Hematopoietic multipotent progenitor cell (in vitro differentiated cells): ENCODE data around the gene HTR4. TPM values are rescaled to one million over a fixed set of nuclear protein-coding genes. Genes with fewer than 3 reads are reported as not detected.

Source experiments
- DNase-seq, 3 donors: peaks; one replicate each; pipeline ENCODE4 v3.0.0-alpha.2; 2011 to 2015; ENCODE audit warnings: low read depth in 2 of 3, low spot score in 2 of 3
- total RNA-seq: library from RNA; depleted of rRNA; stranded (reverse); fragments of >200 nt; gene quantifications from one replicate; pipeline ENCODE4 v1.2.3, GENCODE V29; 2012

Gene HTR4
- total RNA-seq, 1 donor: under 0.01 TPM

DNA sequence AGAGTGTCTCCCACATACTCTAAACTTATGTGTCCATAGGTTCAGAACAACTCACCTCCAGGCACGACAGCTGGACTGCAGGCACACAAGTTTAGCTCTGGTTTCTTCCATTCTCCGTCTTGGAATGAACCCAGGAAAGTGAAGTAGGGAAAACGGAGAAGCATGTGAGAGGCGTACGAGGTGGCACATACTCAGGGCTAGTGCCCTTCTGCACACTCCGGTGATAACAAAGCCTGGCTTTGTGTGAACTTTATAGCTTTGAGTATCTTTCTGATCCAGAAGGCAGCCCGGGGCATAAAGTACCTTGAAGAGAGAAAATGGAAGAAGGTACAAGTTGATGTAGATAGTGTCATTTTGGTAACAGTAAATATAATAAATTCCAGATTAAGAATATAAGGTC lies 11.1 kb upstream of the HTR4 start:
- DNase-seq: no peak

- no peak for DNase-seq
Measured at GRCh38 chr5:148663509-148663908, 9.2 kb upstream of the HTR4 start.

- DNase-seq: no peak
Measured at GRCh38 chr5:148660346-148660660, 6.0 kb upstream of the HTR4 start.

GRCh38 chr5:148659641-148660345 lies 5.5 kb upstream of the HTR4 start:
- DNase-seq: no peak

GRCh38 chr5:148653291-148653835 lies 964 bp downstream of the HTR4 start:
- no peak for DNase-seq

- DNase-seq: no peak
Measured at GRCh38 chr5:148651528-148651927, 2.8 kb downstream of the HTR4 start.

DNA sequence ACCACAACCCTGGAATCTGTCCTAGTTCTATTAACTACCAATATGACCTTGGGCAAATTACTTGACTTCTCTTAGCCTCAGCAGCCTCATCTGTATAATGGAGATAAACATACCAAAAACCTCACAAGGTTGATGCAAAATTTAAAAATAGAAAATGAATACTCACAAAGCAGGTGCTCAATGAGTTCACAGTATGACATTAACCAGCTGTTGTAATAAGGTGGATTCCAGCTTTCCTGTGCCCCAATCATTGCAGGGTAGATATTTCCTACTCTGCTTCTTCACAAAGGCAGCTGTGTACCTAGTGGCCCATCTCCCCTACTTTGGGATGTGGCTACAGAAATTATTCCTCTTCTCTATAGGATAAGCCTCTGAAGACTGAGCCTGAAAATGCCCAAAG lies 8.8 kb downstream of the HTR4 start:
- no peak for DNase-seq

GRCh38 chr5:148641735-148642134 lies 12.6 kb downstream of the HTR4 start:
- DNase-seq: no peak

GRCh38 chr5:148640471-148640870 lies 13.9 kb downstream of the HTR4 start:
- no peak for DNase-seq

DNA sequence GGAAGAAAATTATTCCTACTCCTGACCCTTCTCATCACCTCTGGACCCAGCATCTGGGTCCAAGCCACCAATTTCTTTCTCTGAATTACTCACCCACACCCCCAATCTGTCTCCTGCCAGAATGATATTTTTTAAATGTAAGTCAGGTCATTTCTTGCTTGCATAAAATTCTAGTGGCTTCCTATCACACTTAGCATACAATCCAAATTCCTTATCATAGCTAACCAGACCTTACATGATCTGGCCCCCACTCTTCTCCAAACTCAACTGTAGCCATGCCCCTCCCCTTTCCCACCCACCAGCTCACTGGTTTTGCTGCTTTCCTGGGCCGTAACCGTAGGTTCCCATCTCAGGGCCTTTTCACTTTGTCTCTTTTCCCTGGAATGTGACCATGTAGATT lies 15.2 kb downstream of the HTR4 start:
- peak in 2 of 3 donors; percentile 66 to 85 for DNase-seq

DNA sequence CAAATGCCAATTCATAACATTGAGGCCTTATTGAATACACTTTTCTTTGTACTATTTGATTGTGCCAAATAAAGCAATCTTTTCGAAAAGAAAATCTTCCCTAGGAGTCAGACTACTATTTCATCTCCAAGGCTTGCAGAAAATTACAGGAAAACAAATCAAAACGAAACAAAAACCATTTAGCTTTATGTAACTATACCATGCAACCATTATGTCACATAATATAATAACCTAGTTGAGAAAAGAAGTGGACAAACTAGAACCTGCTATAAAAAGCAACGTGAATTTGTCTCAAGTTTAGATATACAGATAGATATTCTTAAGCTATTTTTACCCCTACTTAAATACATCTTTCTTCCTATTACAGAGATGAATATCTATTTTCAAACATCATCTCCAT lies 18.0 kb downstream of the HTR4 start:
- DNase-seq: no peak

DNA sequence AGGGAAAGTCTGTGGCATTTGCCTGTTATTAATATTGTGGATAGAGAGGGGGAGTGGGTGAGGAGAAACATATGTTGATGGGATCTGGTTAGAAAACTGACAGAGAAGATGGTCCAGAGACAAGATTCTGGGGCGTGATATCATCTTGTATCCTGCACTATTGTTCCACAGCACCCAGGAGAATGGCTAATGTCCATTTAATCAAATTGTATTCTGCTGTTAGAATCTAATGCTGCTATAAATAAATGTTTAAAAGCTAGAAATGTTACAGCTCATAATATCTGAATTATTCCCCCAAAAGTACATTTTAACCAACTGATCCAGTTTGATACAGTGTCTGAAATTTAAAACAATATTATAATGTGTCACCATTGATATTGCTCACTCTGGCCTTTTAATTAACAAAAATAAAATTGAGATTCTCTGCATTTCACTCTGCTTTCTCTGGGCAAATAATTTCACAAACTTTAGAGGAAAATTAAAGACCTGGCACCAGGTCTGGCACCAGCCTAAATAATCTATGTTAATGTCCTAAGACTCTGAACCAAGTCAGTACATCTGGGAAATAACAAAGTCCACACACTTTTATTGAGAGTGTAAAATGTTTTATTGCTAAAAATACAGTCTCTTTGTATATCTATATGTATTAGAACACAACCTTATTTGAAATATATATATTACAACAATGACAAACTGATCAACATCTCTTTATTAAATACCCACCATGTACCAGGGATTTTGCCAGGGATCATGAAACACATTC lies 18.8 kb downstream of the HTR4 start:
- no peak for DNase-seq

DNA sequence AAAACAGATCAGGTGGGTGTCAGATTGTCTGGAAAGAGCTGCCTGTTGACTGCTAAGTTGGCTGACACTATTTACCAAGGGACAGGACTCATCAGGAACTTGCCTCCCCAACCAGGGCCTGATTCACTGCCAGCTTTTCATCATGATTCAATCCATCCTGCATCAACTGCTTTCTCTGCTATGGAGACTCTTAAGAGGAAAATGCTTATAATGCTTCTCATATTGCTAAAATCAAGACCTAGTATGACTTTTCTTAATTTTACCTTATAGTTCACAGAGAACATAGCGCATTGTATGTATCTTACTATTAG lies 21.3 kb downstream of the HTR4 start:
- no peak for DNase-seq

- no peak for DNase-seq
Measured at GRCh38 chr5:148632255-148633066, 21.9 kb downstream of the HTR4 start.

- DNase-seq: no peak
Measured at GRCh38 chr5:148626986-148627385, 27.3 kb downstream of the HTR4 start.

DNA sequence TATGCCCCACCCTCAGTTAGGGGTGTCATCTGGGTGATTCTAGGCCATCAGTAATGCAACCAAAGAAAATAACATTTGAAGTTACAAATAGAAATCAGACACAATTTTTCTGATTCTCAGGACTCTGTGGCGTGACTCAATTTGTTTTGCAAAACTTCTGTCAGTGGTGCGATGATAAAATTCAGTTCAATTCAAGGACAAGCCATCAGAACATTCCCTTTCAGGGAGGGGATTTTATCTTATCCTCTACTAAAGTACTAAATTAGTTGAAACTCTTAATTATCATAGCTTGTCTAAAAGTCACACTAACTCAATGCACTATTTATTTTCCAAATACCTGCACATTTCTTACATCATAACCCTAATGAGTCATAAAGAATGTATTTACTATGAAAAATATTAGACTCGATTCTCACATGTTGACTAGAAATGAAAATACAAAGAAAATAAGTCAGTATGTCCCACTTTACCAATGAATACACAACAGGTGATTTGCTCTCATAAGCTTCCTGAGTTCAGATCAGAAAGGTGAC lies 28.2 kb downstream of the HTR4 start:
- no peak for DNase-seq

GRCh38 chr5:148625250-148625649 lies 29.1 kb downstream of the HTR4 start:
- no peak for DNase-seq

DNA sequence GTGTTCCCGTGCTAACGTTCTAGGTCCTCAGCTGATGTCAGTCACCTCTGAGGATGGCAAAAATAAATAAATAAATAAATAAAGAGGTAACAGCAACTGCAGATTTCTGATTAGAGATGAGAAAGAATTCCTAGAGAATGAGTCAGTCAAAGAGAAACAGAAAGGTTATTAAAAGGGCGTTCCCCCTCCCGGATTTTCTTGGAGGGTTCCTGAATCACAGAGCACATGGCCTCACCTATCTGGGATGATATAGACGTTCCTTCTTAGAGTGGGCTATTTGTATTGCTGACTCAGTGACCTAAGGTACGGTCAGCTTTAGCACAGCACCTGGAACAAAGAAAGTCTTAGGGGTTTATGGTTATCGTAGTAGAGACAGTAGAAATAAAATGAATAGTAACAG lies 30.6 kb downstream of the HTR4 start:
- no peak for DNase-seq

DNA sequence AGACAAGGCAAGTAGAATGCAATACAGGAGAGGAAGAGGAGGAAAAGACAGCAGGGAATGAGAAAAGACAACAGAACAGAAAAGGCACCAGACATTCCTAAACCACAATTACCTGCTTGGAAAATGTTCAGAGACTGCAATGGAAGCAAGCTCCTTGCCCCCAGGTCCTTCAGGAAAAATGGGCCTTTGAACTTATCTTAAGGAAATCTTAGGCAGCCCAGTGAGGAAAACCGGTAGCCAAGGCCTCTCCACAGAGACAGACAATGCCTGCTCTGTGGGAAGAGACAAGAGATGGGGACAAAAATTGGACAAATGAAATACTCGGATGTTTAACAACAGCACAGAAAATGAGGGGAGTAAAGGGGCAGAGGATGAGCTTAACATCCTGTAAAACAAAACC lies 31.2 kb downstream of the HTR4 start:
- DNase-seq: no peak

DNA sequence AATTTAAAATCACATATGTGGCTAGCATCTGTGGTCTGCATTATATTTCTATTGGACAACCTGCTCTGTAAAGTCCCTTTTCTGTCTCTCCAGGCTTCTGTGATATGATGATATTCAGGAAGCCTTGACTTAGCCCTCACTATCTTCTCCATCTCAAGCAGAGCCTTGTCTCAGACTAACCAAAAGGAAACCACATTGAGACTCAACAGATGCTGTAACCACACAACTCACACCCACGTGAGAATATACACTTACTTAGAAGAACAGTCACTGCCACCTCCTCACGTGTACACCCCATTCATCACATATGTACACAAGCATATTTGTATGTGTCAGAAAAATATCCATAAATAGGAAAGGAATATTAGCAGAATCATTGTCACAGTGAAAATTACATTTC lies 33.6 kb downstream of the HTR4 start:
- peak in 2 of 3 donors; percentile 85 to 93 for DNase-seq

DNA sequence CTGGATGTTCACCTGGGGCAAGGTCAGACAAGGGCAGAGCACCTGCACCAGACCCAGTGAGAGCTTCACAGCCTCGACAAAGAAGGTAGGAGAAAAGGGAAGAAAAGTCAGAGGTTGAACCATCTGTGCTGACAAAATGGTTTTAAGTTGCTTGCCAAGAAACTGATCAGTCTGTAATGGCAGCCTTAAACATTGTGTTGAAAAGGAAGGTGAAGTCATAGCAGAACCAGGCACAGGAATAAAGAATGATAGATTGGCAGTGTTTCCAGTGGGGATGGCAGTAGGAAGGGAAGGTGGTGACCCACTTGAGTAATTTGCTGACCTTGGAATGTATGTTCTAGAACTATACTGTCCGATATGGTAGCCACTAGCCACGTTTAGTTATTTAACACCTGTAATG lies 34.2 kb downstream of the HTR4 start:
- DNase-seq: no peak
